WTC11 (cell line): ENCODE results near the gene ARMC6. TPM values are rescaled to one million over a fixed set of nuclear protein-coding genes. Genes with fewer than 3 reads are reported as not detected.

ENCODE experiments used
- ATAC-seq: fragments of 200-7000 bp; cut with Tn5 transposase; 2 replicates; pipeline ENCODE4 v1.10.0; 2021; ENCODE audit warnings: mild to moderate bottlenecking, moderate library complexity
- CTCF ChIA-PET: fragments of 300-600 bp; sonication (Branson Sonifier 250); formaldehyde crosslinking; loops from one replicate; lab custom pipeline; 2021; ENCODE audit warnings: antibody characterized with exemption; lab: Charles Lee
- POLR2A ChIA-PET: fragments of 350-600 bp; sonication (Branson Sonifier 250); formaldehyde crosslinking; loops from one replicate; lab custom pipeline; 2021; ENCODE audit warnings: antibody characterized with exemption; lab: Charles Lee
- DNase-seq: peaks from one replicate; pipeline ENCODE4 v3.0.0; 2021; ENCODE audit warnings: low spot score
- H3K27ac Mint-ChIP-seq: 2 replicates; pipeline ENCODE4 v1.8.0; 2021; ENCODE audit warnings: mixed read lengths
- H3K27me3 Mint-ChIP-seq: 2 replicates; pipeline ENCODE4 v1.8.0; 2021; ENCODE audit warnings: low read depth, mild to moderate bottlenecking, moderate library complexity, mixed read lengths
- H3K36me3 Mint-ChIP-seq: 2 replicates; pipeline ENCODE4 v1.8.0; 2021; ENCODE audit warnings: mixed read lengths
- H3K4me1 Mint-ChIP-seq: 2 replicates; pipeline ENCODE4 v1.8.0; 2022; ENCODE audit warnings: mixed read lengths
- H3K4me3 Mint-ChIP-seq: 2 replicates; pipeline ENCODE4 v1.8.0; 2021; ENCODE audit warnings: mild to moderate bottlenecking, moderate library complexity, mixed read lengths
- H3K9me3 Mint-ChIP-seq: 2 replicates; pipeline ENCODE4 v1.8.0; 2021; ENCODE audit warnings: mixed read lengths
- E2F4 ChIP-seq: sonication (generic); formaldehyde crosslinking; IDR thresholded peaks from 2 replicates; pipeline ENCODE4 v1.8.1; 2022; ENCODE audit warnings: low read depth, mild to moderate bottlenecking, moderate library complexity, missing genetic modification reagents, borderline replicate concordance
- EMX1 ChIP-seq: fragments of 250-450 bp; sonication (Bioruptor Pico); IDR thresholded peaks from 2 replicates; pipeline ENCODE4 v1.8.0; 2021; ENCODE audit warnings: mild to moderate bottlenecking
- FOXK1 ChIP-seq: sonication (generic); formaldehyde crosslinking; IDR thresholded peaks from 2 replicates; pipeline ENCODE4 v1.8.0; 2022; ENCODE audit warnings: mild to moderate bottlenecking, moderate library complexity, missing genetic modification reagents
- FOXP1 ChIP-seq: sonication (generic); formaldehyde crosslinking; IDR thresholded peaks from 2 replicates; pipeline ENCODE4 v1.8.0; 2022; ENCODE audit warnings: missing genetic modification reagents, mild to moderate bottlenecking, moderate library complexity, borderline replicate concordance
- GABPB1 ChIP-seq: sonication (generic); formaldehyde crosslinking; IDR thresholded peaks from 2 replicates; pipeline ENCODE4 v1.8.1; 2023; ENCODE audit warnings: mild to moderate bottlenecking, missing genetic modification reagents
- HMGA2 ChIP-seq: fragments of 250-450 bp; sonication (Bioruptor Pico); IDR thresholded peaks from 2 replicates; pipeline ENCODE4 v1.4.0; 2021; ENCODE audit warnings: mild to moderate bottlenecking, moderate library complexity
- IRF2 ChIP-seq: sonication (generic); formaldehyde crosslinking; IDR thresholded peaks from 2 replicates; pipeline ENCODE4 v1.8.0; 2022; ENCODE audit warnings: low read depth, missing genetic modification reagents, borderline replicate concordance
- KAT7 ChIP-seq: sonication (generic); formaldehyde crosslinking; IDR thresholded peaks from 2 replicates; pipeline ENCODE4 v1.8.1; 2023; ENCODE audit warnings: missing genetic modification reagents, mild to moderate bottlenecking, borderline replicate concordance
- MYBL2 ChIP-seq: sonication (generic); formaldehyde crosslinking; IDR thresholded peaks from 2 replicates; pipeline ENCODE4 v1.8.1; 2023; ENCODE audit warnings: mild to moderate bottlenecking, moderate library complexity, missing genetic modification reagents
- NFYB ChIP-seq: sonication (generic); formaldehyde crosslinking; conservative IDR thresholded peaks from 2 replicates; pipeline ENCODE4 v1.8.0; 2022; ENCODE audit warnings: low read depth, missing genetic modification reagents
- NR3C1 ChIP-seq: sonication (generic); formaldehyde crosslinking; conservative IDR thresholded peaks from 2 replicates; pipeline ENCODE4 v1.8.1; 2023; ENCODE audit warnings: low read depth, mild to moderate bottlenecking, missing genetic modification reagents
- TP53 ChIP-seq: sonication (generic); formaldehyde crosslinking; IDR thresholded peaks from 2 replicates; pipeline ENCODE4 v1.8.1; 2023; ENCODE audit warnings: mild to moderate bottlenecking, missing genetic modification reagents
- ZNF281 ChIP-seq: sonication (generic); formaldehyde crosslinking; IDR thresholded peaks from 2 replicates; pipeline ENCODE4 v1.8.0; 2023; ENCODE audit warnings: mild to moderate bottlenecking, missing genetic modification reagents
- ZNF317 ChIP-seq: sonication (generic); formaldehyde crosslinking; IDR thresholded peaks from 2 replicates; pipeline ENCODE4 v1.8.1; 2023; ENCODE audit warnings: low read depth, mild to moderate bottlenecking, moderate library complexity, missing genetic modification reagents, borderline replicate concordance
- ZNF396 ChIP-seq: fragments of 250-450 bp; sonication (Bioruptor Pico); IDR thresholded peaks from 2 replicates; pipeline ENCODE4 v1.8.0; 2021; ENCODE audit warnings: mild to moderate bottlenecking, moderate library complexity, borderline replicate concordance
- total RNA-seq: library from RNA; stranded (reverse); gene quantifications from 3 replicates; pipeline ENCODE4 v1.2.3, GENCODE V29; 2021
- TF ChIP-seq, protein P1 (sequence below): sonication (generic); formaldehyde crosslinking; IDR thresholded peaks from 2 replicates; pipeline ENCODE4 v1.8.1; 2022; ENCODE audit warnings: low read depth, missing genetic modification reagents, borderline replicate concordance
- TF ChIP-seq, protein P2 (sequence below): fragments of 250-450 bp; sonication (Bioruptor Pico); conservative IDR thresholded peaks from 2 replicates; pipeline ENCODE4 v1.9.0; 2021; ENCODE audit warnings: mild to moderate bottlenecking
- TF ChIP-seq, protein P3 (sequence below): sonication (generic); formaldehyde crosslinking; IDR thresholded peaks from 2 replicates; pipeline ENCODE4 v1.8.1; 2022; ENCODE audit warnings: missing genetic modification reagents, borderline replicate concordance
- TF ChIP-seq, protein P4 (sequence below): sonication (generic); formaldehyde crosslinking; IDR thresholded peaks from 2 replicates; pipeline ENCODE4 v1.8.0; 2023; ENCODE audit warnings: missing genetic modification reagents, mild to moderate bottlenecking, borderline replicate concordance
- TF ChIP-seq, protein P5 (sequence below): sonication (generic); formaldehyde crosslinking; IDR thresholded peaks from 2 replicates; pipeline ENCODE4 v1.8.1; 2023; ENCODE audit warnings: mild to moderate bottlenecking, missing genetic modification reagents

The ARMC6 gene
- total RNA-seq, 1 experiment from 2014 or later: 58.8 TPM

- Mint-ChIP-seq H3K4me1 (no peaks in the 10 kb centered on the region), H3K27ac (no peak overlapping the region), H3K27me3 (peaks cover 96% of the 10 kb centered on the region), H3K36me3 (no peaks in the 10 kb centered on the region), H3K9me3 (no peaks in the 10 kb centered on the region), H3K4me3 (no peak overlapping the region)
- ChIA-PET CTCF (interaction anchor here (1.4 kb wide), 1 partner anchor 35 kb away, joined by 4 read pairs; no protein-coding TSS in a partner anchor), POLR2A (no interaction called here)
- TF ChIP-seq, protein P1, sequence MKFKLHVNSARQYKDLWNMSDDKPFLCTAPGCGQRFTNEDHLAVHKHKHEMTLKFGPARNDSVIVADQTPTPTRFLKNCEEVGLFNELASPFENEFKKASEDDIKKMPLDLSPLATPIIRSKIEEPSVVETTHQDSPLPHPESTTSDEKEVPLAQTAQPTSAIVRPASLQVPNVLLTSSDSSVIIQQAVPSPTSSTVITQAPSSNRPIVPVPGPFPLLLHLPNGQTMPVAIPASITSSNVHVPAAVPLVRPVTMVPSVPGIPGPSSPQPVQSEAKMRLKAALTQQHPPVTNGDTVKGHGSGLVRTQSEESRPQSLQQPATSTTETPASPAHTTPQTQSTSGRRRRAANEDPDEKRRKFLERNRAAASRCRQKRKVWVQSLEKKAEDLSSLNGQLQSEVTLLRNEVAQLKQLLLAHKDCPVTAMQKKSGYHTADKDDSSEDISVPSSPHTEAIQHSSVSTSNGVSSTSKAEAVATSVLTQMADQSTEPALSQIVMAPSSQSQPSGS (CRISPR knock-in tag): no peak
- TF ChIP-seq, protein P2, sequence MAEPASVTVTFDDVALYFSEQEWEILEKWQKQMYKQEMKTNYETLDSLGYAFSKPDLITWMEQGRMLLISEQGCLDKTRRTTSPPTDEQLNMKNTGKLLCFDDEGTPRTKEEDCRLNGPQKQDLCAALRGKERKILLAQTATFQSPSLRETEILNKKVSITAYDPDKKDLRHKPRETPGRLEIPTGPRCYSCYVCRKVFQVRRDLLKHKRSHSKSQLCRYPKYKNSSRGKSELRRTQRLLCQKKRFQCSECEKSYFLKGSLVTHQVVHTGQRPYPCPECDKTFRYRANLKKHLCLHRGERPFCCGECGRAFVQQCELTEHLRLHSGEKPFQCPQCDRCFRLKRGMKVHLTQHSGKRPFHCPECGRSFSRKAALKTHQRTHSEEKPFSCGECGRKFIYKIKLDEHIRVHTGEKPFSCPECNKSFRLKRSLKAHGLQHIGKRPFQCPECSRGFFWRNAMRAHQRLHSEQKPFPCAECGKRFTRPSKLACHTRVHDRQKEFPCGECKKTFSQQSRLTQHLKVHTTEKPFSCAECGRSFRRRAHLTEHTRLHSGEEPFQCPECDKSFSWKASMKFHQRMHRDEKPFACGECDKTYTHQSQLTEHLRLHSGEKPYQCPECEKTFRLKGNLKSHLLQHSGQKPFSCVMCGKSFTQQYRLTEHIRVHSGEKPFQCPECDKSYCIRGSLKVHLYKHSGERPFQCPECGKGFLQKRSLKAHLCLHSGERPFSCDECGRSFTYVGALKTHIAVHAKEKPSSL (CRISPR knock-in tag): no peak
- TF ChIP-seq HMGA2 (CRISPR knock-in tag) (no peak), FOXK1 (no peak), FOXP1 (CRISPR knock-in tag) (no peak), NFYB (CRISPR knock-in tag) (no peak), NR3C1 (CRISPR knock-in tag) (no peak), TP53 (no peak), GABPB1 (CRISPR knock-in tag) (no peak), KAT7 (CRISPR knock-in tag) (no peak)
- TF ChIP-seq, protein P3, sequence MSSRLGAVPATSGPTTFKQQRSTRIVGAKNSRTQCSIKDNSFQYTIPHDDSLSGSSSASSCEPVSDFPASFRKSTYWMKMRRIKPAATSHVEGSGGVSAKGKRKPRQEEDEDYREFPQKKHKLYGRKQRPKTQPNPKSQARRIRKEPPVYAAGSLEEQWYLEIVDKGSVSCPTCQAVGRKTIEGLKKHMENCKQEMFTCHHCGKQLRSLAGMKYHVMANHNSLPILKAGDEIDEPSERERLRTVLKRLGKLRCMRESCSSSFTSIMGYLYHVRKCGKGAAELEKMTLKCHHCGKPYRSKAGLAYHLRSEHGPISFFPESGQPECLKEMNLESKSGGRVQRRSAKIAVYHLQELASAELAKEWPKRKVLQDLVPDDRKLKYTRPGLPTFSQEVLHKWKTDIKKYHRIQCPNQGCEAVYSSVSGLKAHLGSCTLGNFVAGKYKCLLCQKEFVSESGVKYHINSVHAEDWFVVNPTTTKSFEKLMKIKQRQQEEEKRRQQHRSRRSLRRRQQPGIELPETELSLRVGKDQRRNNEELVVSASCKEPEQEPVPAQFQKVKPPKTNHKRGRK (CRISPR knock-in tag): no peak
- ATAC-seq: no peak
- DNase-seq: no peak
Observed at GRCh38 chr19:19076476-19076875, 43.1 kb downstream of the ARMC6 start.

- H3K4me1 Mint-ChIP-seq: no peaks in the 10 kb centered on the region
- H3K27ac Mint-ChIP-seq: no peak overlapping the region
- H3K4me3 Mint-ChIP-seq: no peak overlapping the region
- DNase-seq (no peak), ATAC-seq (no peak)
- H3K9me3 Mint-ChIP-seq: no peaks in the 10 kb centered on the region
- H3K36me3 Mint-ChIP-seq: no peaks in the 10 kb centered on the region
- H3K27me3 Mint-ChIP-seq: peaks cover 96% of the 10 kb centered on the region
- CTCF ChIA-PET: interaction anchor here (1.4 kb wide), 1 partner anchor 34 kb away, joined by 4 read pairs; no protein-coding TSS in a partner anchor
- POLR2A ChIA-PET: no interaction called here
- no peak for TF ChIP-seq E2F4 (CRISPR knock-in tag)
- no peak for TF ChIP-seq ZNF396 (CRISPR knock-in tag)
- TF ChIP-seq MYBL2 (CRISPR knock-in tag): no peak
- TF ChIP-seq, protein P4, sequence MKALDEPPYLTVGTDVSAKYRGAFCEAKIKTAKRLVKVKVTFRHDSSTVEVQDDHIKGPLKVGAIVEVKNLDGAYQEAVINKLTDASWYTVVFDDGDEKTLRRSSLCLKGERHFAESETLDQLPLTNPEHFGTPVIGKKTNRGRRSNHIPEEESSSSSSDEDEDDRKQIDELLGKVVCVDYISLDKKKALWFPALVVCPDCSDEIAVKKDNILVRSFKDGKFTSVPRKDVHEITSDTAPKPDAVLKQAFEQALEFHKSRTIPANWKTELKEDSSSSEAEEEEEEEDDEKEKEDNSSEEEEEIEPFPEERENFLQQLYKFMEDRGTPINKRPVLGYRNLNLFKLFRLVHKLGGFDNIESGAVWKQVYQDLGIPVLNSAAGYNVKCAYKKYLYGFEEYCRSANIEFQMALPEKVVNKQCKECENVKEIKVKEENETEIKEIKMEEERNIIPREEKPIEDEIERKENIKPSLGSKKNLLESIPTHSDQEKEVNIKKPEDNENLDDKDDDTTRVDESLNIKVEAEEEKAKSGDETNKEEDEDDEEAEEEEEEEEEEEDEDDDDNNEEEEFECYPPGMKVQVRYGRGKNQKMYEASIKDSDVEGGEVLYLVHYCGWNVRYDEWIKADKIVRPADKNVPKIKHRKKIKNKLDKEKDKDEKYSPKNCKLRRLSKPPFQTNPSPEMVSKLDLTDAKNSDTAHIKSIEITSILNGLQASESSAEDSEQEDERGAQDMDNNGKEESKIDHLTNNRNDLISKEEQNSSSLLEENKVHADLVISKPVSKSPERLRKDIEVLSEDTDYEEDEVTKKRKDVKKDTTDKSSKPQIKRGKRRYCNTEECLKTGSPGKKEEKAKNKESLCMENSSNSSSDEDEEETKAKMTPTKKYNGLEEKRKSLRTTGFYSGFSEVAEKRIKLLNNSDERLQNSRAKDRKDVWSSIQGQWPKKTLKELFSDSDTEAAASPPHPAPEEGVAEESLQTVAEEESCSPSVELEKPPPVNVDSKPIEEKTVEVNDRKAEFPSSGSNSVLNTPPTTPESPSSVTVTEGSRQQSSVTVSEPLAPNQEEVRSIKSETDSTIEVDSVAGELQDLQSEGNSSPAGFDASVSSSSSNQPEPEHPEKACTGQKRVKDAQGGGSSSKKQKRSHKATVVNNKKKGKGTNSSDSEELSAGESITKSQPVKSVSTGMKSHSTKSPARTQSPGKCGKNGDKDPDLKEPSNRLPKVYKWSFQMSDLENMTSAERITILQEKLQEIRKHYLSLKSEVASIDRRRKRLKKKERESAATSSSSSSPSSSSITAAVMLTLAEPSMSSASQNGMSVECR: no peak
- TF ChIP-seq ZNF281: no peak
- no peak for TF ChIP-seq EMX1 (CRISPR knock-in tag)
- no peak for TF ChIP-seq ZNF317 (CRISPR knock-in tag)
- no peak for TF ChIP-seq IRF2 (CRISPR knock-in tag)
- TF ChIP-seq, protein P5, sequence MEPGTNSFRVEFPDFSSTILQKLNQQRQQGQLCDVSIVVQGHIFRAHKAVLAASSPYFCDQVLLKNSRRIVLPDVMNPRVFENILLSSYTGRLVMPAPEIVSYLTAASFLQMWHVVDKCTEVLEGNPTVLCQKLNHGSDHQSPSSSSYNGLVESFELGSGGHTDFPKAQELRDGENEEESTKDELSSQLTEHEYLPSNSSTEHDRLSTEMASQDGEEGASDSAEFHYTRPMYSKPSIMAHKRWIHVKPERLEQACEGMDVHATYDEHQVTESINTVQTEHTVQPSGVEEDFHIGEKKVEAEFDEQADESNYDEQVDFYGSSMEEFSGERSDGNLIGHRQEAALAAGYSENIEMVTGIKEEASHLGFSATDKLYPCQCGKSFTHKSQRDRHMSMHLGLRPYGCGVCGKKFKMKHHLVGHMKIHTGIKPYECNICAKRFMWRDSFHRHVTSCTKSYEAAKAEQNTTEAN (CRISPR knock-in tag): no peak
- no peak for TF ChIP-seq KAT7 (CRISPR knock-in tag)
Observed at GRCh38 chr19:19077103-19077502, 43.7 kb downstream of the ARMC6 start.
